CD14-positive monocyte (primary cell): ENCODE data around the gene PPP2R2C. TPM values are rescaled to one million over a fixed set of nuclear protein-coding genes. Genes with fewer than 3 reads are reported as not detected.

Experiments used
- DNase-seq, 3 donors: peaks; one replicate each; pipeline ENCODE4 v3.0.0-alpha.2; 2011 to 2022
- H2AFZ ChIP-seq: 2 replicates; pipeline ENCODE4 v1.6.0; 2012; ENCODE audit warnings: mild to moderate bottlenecking, low read depth, low read length, inconsistent platforms; ENCODE audit not compliant: insufficient read depth, poor library complexity, severe bottlenecking
- H3K27ac ChIP-seq, 2 donors: 1 replicate in 1 of 2; 2 replicates in 1 of 2; pipeline ENCODE4 v1.5.1; 2012 to 2013; ENCODE audit warnings: low read length in 2 of 2, control low read depth in 1 of 2, inconsistent platforms in 1 of 2, low read depth in 1 of 2, mild to moderate bottlenecking in 1 of 2
- H3K27me3 ChIP-seq, 2 donors: one replicate each; pipeline versions ENCODE4 v1.6.0 to v1.6.1; 2011 to 2013; ENCODE audit warnings: low read length in 2 of 2; ENCODE audit not compliant: control insufficient read depth in 2 of 2, insufficient read depth in 2 of 2
- H3K36me3 ChIP-seq, 2 donors: replicated peaks in 1 of 2; 1 replicate in 1 of 2; 2 replicates in 1 of 2; pipeline versions ENCODE4 v1.5.1 to v1.6.1; 2012 to 2013; ENCODE audit warnings: low read length in 2 of 2, control low read depth in 1 of 2, inconsistent platforms in 1 of 2, mild to moderate bottlenecking in 1 of 2; ENCODE audit not compliant: insufficient read depth in 2 of 2, control insufficient read depth in 1 of 2
- H3K4me1 ChIP-seq, 2 donors: 1 replicate in 1 of 2; 2 replicates in 1 of 2; pipeline versions ENCODE4 v1.5.1 to v1.6.1; 2012 to 2013; ENCODE audit warnings: low read length in 2 of 2, control low read depth in 1 of 2, inconsistent platforms in 1 of 2, mild to moderate bottlenecking in 1 of 2, moderate library complexity in 1 of 2; ENCODE audit not compliant: insufficient read depth in 2 of 2, control insufficient read depth in 1 of 2
- H3K4me2 ChIP-seq: replicated peaks from 2 replicates; pipeline ENCODE3; 2012; ENCODE audit warnings: low read length, moderate library complexity, mild to moderate bottlenecking; ENCODE audit not compliant: poor library complexity, severe bottlenecking; ENCODE audit errors: extremely low read depth
- H3K4me3 ChIP-seq, 3 experiments: fragments of 200-600 bp in 1 of 3; sonication (generic) in 1 of 3; replicated peaks in 1 of 3; 1 replicate in 2 of 3; 2 replicates in 1 of 3; pipeline ENCODE4 v1.5.1; 2011 to 2013; ENCODE audit warnings: low read length in 3 of 3, mild to moderate bottlenecking in 3 of 3, control low read depth in 2 of 3, low read depth in 2 of 3, inconsistent platforms in 1 of 3, moderate library complexity in 1 of 3
- H3K79me2 ChIP-seq: 2 replicates; pipeline ENCODE4 v1.6.0; 2012; ENCODE audit warnings: mild to moderate bottlenecking, control low read depth, inconsistent platforms, low read length, moderate library complexity; ENCODE audit not compliant: insufficient read depth
- H3K9ac ChIP-seq: 2 replicates; pipeline ENCODE4 v1.6.0; 2017; ENCODE audit warnings: low read length, mild to moderate bottlenecking; ENCODE audit not compliant: insufficient read depth, poor library complexity, severe bottlenecking
- H3K9me3 ChIP-seq, 2 donors: replicated peaks in 1 of 2; 1 replicate in 1 of 2; 2 replicates in 1 of 2; pipeline versions ENCODE4 v1.5.1 to v1.6.1; 2012 to 2013; ENCODE audit warnings: low read length in 2 of 2, control low read depth in 1 of 2; ENCODE audit not compliant: control insufficient read depth in 1 of 2, insufficient read depth in 1 of 2
- H4K20me1 ChIP-seq: 2 replicates; pipeline ENCODE4 v1.6.0; 2012; ENCODE audit warnings: mild to moderate bottlenecking, low read length, control low read depth, moderate library complexity; ENCODE audit not compliant: insufficient read depth
- H3K27ac Mint-ChIP-seq, 7 donors: one replicate each; pipeline ENCODE4 v1.8.0; 2020; ENCODE audit warnings: mild to moderate bottlenecking in 7 of 7, mixed read lengths in 7 of 7, moderate library complexity in 6 of 7, inconsistent platforms in 2 of 7
- H3K27me3 Mint-ChIP-seq, 3 donors: one replicate each; pipeline ENCODE4 v1.8.0; 2021 to 2022; ENCODE audit warnings: low read depth in 3 of 3, mild to moderate bottlenecking in 3 of 3, mixed read lengths in 3 of 3, moderate library complexity in 3 of 3, inconsistent platforms in 1 of 3
- H3K36me3 Mint-ChIP-seq, 2 donors: one replicate each; pipeline ENCODE4 v1.8.0; 2020; ENCODE audit warnings: mixed read lengths in 2 of 2, inconsistent platforms in 1 of 2, mild to moderate bottlenecking in 1 of 2
- H3K4me1 Mint-ChIP-seq: one replicate; pipeline ENCODE4 v1.8.0; 2020; ENCODE audit warnings: mild to moderate bottlenecking, mixed read lengths
- H3K4me3 Mint-ChIP-seq, 2 donors: one replicate each; pipeline ENCODE4 v1.8.0; 2020; ENCODE audit warnings: mild to moderate bottlenecking in 2 of 2, mixed read lengths in 2 of 2, moderate library complexity in 1 of 2
- H3K9me3 Mint-ChIP-seq, 7 donors: one replicate each; pipeline ENCODE4 v1.8.0; 2020 to 2022; ENCODE audit warnings: mixed read lengths in 7 of 7, mild to moderate bottlenecking in 6 of 7, moderate library complexity in 6 of 7, inconsistent platforms in 2 of 7
- WGBS: methylation state at CpG from one replicate; pipeline ENCODE4 v1.1.5; 2013; ENCODE audit warnings: missing lambda C conversion rate; ENCODE audit not compliant: insufficient coverage; 5-methylcytosine and 5-hydroxymethylcytosine counted together
- intact Hi-C, 2 donors: fragments of 100-400 bp; cut with micrococcal nuclease; formaldehyde crosslinking; loops; one replicate each; pipeline versions ENCODE4 v1.15.0 to v1.15.1; 2023
- polyA plus RNA-seq, 3 donors: library from polyadenylated mRNA; depleted of rRNA in 1 of 3; unstranded in 2 of 3; stranded (reverse) in 1 of 3; fragments of 300-500 nt in 2 of 3; fragments of >200 nt in 1 of 3; fragmentation: Illumina TruSeq in 2 of 3; gene quantifications; 1 replicate in 2 of 3; 2 replicates in 1 of 3; pipeline ENCODE4 v1.2.3, GENCODE V29; 2012 to 2021
- TF ChIP-seq, protein P1 (sequence below): fragments of 200-600 bp; IDR thresholded peaks from one replicate; pipeline ENCODE4 v1.8.0; 2022; ENCODE audit warnings: antibody characterized with exemption, mild to moderate bottlenecking

PPP2R2C gene
- polyA plus RNA-seq, 3 donors = not detected

DNA sequence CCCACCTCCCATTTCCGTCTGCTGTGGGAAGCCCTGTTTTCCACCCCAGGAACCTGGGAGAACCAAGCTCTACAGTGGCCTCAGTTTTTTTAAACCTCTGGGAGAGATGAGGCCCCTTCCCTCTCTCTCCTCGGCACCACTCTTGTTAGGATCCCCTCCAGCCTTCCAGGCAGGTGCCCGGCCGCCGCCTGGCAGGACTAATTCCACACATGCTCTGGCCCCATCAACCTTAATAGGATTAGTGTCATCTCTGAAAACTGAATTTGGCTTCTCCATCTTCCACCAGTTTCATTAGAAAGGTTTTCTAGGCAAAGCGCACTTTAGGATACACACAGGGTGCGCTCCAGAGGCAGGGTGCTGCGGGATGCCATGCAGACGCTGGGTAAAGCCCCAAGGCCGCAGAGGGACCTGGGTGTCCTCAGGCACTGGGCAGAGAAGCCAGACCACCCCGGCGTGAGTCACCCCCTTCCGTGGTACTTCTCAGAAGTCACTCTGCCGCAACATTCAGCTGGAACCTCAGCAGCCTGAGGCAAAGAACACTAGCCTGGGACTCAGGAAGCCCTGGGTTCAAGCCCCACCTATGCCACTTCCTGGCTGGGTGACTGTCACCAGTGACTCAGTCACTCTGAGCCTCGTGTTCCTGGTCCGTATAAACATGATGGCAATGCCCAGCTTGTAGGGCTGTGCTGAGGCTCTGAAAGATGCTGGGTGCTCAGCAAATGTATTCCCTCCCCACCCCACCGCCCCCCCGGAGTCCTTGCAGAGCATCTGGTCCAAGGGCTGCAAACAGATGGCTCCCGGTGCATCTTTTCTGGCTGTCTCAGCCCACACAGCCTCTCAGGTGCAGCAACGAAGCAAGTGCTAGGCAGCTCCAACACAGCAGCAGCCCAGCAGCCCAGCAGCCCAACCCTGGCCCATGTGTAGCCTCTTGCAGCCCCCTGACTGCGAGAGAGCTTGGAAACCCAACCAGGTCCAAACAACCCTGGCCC lies 29.1 kb downstream of the PPP2R2C start:
- Histone ChIP-seq H3K9ac (no peak overlapping the region), H3K36me3 (no peaks in the 10 kb centered on the region), H3K4me1 (no peaks in the 10 kb centered on the region), H3K9me3 (no peaks in the 10 kb centered on the region), H3K27ac (no peak overlapping the region), H3K27me3 (no peaks in the 10 kb centered on the region), H2AFZ (no peak overlapping the region), H3K4me2 (no peak overlapping the region), H3K4me3 (no peak overlapping the region), H3K79me2 (no peaks in the 10 kb centered on the region), H4K20me1 (no peaks in the 10 kb centered on the region)
- no peak for DNase-seq
- WGBS = 85% methylated on average over 17 of the region's 21 CpGs
- Mint-ChIP-seq H3K9me3 (peaks cover 0 to 9% (median 0%) of the 10 kb centered on the region in 7 donors), H3K4me1 (no peaks in the 10 kb centered on the region), H3K27ac (no peak overlapping the region), H3K27me3 (peaks cover 6 to 12% (median 10%) of the 10 kb centered on the region in 3 donors), H3K36me3 (no peaks in the 10 kb centered on the region), H3K4me3 (no peak overlapping the region)
- intact Hi-C loops = no loop called here
- TF ChIP-seq, protein P1, sequence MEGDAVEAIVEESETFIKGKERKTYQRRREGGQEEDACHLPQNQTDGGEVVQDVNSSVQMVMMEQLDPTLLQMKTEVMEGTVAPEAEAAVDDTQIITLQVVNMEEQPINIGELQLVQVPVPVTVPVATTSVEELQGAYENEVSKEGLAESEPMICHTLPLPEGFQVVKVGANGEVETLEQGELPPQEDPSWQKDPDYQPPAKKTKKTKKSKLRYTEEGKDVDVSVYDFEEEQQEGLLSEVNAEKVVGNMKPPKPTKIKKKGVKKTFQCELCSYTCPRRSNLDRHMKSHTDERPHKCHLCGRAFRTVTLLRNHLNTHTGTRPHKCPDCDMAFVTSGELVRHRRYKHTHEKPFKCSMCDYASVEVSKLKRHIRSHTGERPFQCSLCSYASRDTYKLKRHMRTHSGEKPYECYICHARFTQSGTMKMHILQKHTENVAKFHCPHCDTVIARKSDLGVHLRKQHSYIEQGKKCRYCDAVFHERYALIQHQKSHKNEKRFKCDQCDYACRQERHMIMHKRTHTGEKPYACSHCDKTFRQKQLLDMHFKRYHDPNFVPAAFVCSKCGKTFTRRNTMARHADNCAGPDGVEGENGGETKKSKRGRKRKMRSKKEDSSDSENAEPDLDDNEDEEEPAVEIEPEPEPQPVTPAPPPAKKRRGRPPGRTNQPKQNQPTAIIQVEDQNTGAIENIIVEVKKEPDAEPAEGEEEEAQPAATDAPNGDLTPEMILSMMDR = no peak

DNA sequence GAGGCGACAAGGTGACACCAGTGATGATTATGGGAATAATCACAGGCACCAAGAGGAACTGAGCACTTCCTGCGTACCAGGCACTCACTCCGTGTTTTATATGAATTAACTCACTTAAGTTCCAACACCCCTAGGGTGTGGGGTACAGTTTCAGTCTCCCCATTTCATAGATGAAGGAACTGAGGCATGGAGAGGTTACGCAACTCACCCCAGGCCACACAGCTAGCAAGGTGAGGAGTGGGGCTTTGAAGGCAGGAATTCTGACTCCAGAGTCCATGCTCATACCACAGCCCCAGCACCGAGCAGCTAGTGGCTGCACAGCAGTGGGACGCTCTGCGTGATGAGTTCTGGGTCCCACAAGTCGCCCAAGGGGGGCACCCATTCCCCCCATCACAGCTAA lies 29.9 kb downstream of the PPP2R2C start:
- 100% methylated on average over 3 of the region's 8 CpGs for WGBS
- no peak overlapping the region for H3K9ac ChIP-seq
- TF ChIP-seq, protein P1 = no peak
- intact Hi-C loops = no loop called here
- H2AFZ ChIP-seq = no peak overlapping the region
- Mint-ChIP-seq H3K36me3 (no peaks in the 10 kb centered on the region), H3K27me3 (peaks cover 6 to 10% (median 10%) of the 10 kb centered on the region in 3 donors), H3K4me3 (no peak overlapping the region), H3K9me3 (peaks cover 0 to 5% (median 0%) of the 10 kb centered on the region in 7 donors), H3K4me1 (no peaks in the 10 kb centered on the region), H3K27ac (no peak overlapping the region)
- no peaks in the 10 kb centered on the region for H3K36me3 ChIP-seq
- H3K4me2 ChIP-seq = no peak overlapping the region
- no peaks in the 10 kb centered on the region for H3K27me3 ChIP-seq
- H3K27ac ChIP-seq = no peak overlapping the region
- H3K9me3 ChIP-seq = no peaks in the 10 kb centered on the region
- H4K20me1 ChIP-seq = no peaks in the 10 kb centered on the region
- H3K4me1 ChIP-seq = no peaks in the 10 kb centered on the region
- DNase-seq = no peak
- no peaks in the 10 kb centered on the region for H3K79me2 ChIP-seq
- H3K4me3 ChIP-seq = no peak overlapping the region
